HL-60 (cell line): ENCODE data around the gene VIP.

Experiments
- DNase-seq, 2 experiments: peaks; one replicate each; pipeline ENCODE4 v3.0.0-alpha.2; 2010 to 2020; ENCODE audit warnings: low read depth in 1 of 2, low spot score in 1 of 2
- H3K27ac ChIP-seq: fragments of 250-450 bp; sonication (Bioruptor Pico); replicated peaks from 2 replicates; pipeline ENCODE4 v1.5.1; 2020; ENCODE audit warnings: mild to moderate bottlenecking, moderate library complexity
- H3K27me3 ChIP-seq: fragments of 250-450 bp; sonication (Bioruptor Pico); 2 replicates; pipeline ENCODE4 v1.5.1; 2021; ENCODE audit warnings: mild to moderate bottlenecking, moderate library complexity; ENCODE audit not compliant: insufficient read depth, poor library complexity, severe bottlenecking
- H3K4me3 ChIP-seq: replicated peaks from 2 replicates; pipeline ENCODE4 v1.5.1; 2011; ENCODE audit warnings: mild to moderate bottlenecking, control low read depth, low read length; ENCODE audit not compliant: insufficient read depth
- CTCF ChIP-seq: IDR thresholded peaks from one replicate; pipeline ENCODE4 v1.5.1; 2011; ENCODE audit warnings: low read length, control low read depth, inconsistent platforms; ENCODE audit not compliant: insufficient read depth
- GABPA ChIP-seq: IDR thresholded peaks from 2 replicates; pipeline ENCODE4 v1.6.1; 2012; ENCODE audit warnings: low read depth
- POLR2AphosphoS5 ChIP-seq: IDR thresholded peaks from 2 replicates; pipeline ENCODE4 v1.6.1; 2012; ENCODE audit warnings: low read depth
- REST ChIP-seq: IDR thresholded peaks from 2 replicates; pipeline ENCODE4 v1.6.1; 2012; ENCODE audit warnings: low read depth; ENCODE audit not compliant: insufficient replicate concordance
- SPI1 ChIP-seq: IDR thresholded peaks from 2 replicates; pipeline ENCODE4 v1.6.1; 2012; ENCODE audit warnings: low read depth, mild to moderate bottlenecking, borderline replicate concordance

The VIP gene

DNA sequence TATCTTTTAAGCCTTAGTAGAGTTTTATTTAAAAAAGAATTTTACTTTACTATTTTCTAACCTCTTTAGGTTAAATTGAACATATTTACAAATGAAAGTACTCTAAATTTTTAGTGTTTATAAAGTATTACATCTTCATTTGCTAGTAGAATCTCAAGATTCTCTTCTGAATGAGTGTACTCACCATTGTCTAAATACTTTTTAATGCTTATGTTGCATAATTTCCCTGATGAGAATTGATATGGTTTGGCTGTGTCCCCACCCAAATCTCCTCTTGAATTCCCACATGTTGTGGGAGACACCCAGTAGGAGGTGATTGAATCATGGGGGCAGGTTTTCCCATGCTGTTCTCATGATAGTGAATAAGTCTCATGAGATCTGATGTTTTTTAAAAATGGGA lies 53.6 kb downstream of the VIP start:
- no peak for TF ChIP-seq GABPA
- no peak for TF ChIP-seq REST
- no peak for TF ChIP-seq CTCF
- TF ChIP-seq POLR2AphosphoS5, result no peak
- no peak for TF ChIP-seq SPI1

More for the DNA sequence above, 53.6 kb downstream of the VIP start:
- DNase-seq, result no peak
- Histone ChIP-seq H3K27me3 (no peaks in the 10 kb centered on the region), H3K27ac (no peak overlapping the region), H3K4me3 (no peak overlapping the region)
